Liver (tissue), 9 donors: Measurements from ENCODE around the gene HADHB. TPM values are rescaled to one million over a fixed set of nuclear protein-coding genes. Genes with fewer than 3 reads are reported as not detected.

Experiments
- DNase-seq: peaks from one replicate; pipeline ENCODE4 v3.0.0-alpha.2; 2017; ENCODE audit warnings: low spot score
- H3K27ac ChIP-seq, 2 donors: one replicate each; pipeline ENCODE4 v1.7.0; 2013; ENCODE audit warnings: inconsistent platforms in 2 of 2, low read length in 2 of 2, control low read depth in 1 of 2, low read depth in 1 of 2, mild to moderate bottlenecking in 1 of 2
- H3K27me3 ChIP-seq, 4 donors: one replicate each; pipeline versions ENCODE4 v1.6.1 to v1.7.0; 2013; ENCODE audit warnings: low read length in 3 of 4, inconsistent platforms in 1 of 4, mild to moderate bottlenecking in 1 of 4, moderate library complexity in 1 of 4; ENCODE audit not compliant: control insufficient read depth in 4 of 4, insufficient read depth in 4 of 4
- H3K36me3 ChIP-seq, 4 donors: one replicate each; pipeline versions ENCODE4 v1.6.1 to v1.7.0; 2013; ENCODE audit warnings: low read length in 3 of 4, mild to moderate bottlenecking in 3 of 4, low read depth in 1 of 4, moderate library complexity in 1 of 4; ENCODE audit not compliant: control insufficient read depth in 4 of 4, insufficient read depth in 3 of 4
- H3K4me1 ChIP-seq, 4 donors: one replicate each; pipeline versions ENCODE4 v1.6.1 to v1.7.0; 2013; ENCODE audit warnings: low read length in 3 of 4, mild to moderate bottlenecking in 3 of 4, moderate library complexity in 1 of 4; ENCODE audit not compliant: control insufficient read depth in 4 of 4, insufficient read depth in 4 of 4
- H3K4me3 ChIP-seq, 3 donors: one replicate each; pipeline versions ENCODE4 v1.6.1 to v1.7.0; 2013; ENCODE audit warnings: low read length in 3 of 3, control low read depth in 1 of 3, low read depth in 1 of 3, mild to moderate bottlenecking in 1 of 3
- H3K9ac ChIP-seq, 2 donors: one replicate each; pipeline ENCODE4 v1.7.0; 2013; ENCODE audit warnings: low read length in 2 of 2, mild to moderate bottlenecking in 2 of 2, moderate library complexity in 2 of 2, control low read depth in 1 of 2, low read depth in 1 of 2
- H3K9me3 ChIP-seq, 4 donors: one replicate each; pipeline versions ENCODE4 v1.6.1 to v1.7.0; 2013; ENCODE audit warnings: low read length in 3 of 4; ENCODE audit not compliant: control insufficient read depth in 4 of 4
- CTCF ChIP-seq: fragments of 150-350 bp; IDR thresholded peaks from 2 replicates; pipeline ENCODE4 v1.5.1; 2017; ENCODE audit warnings: improper control_type of control experiment, low read depth, low read length; ENCODE audit not compliant: missing input control
- EGR1 ChIP-seq, 2 donors: IDR thresholded peaks; 2 replicates each; pipeline ENCODE4 v1.6.1; 2016 to 2018; ENCODE audit warnings: antibody characterized with exemption in 2 of 2, low read depth in 2 of 2
- FOXA1 ChIP-seq: IDR thresholded peaks from 2 replicates; pipeline ENCODE4 v1.6.1; 2016; ENCODE audit warnings: antibody characterized with exemption
- FOXA2 ChIP-seq: IDR thresholded peaks from 2 replicates; pipeline ENCODE4 v1.6.1; 2016; ENCODE audit warnings: antibody characterized with exemption
- GABPA ChIP-seq, 2 donors: IDR thresholded peaks in 1 of 2; conservative IDR thresholded peaks in 1 of 2; 2 replicates each; pipeline ENCODE4 v1.6.1; 2016; ENCODE audit warnings: antibody characterized with exemption in 2 of 2, mild to moderate bottlenecking in 1 of 2, moderate library complexity in 1 of 2
- HNF4G ChIP-seq: IDR thresholded peaks from 2 replicates; pipeline ENCODE4 v1.6.1; 2016; ENCODE audit warnings: antibody characterized with exemption
- JUND ChIP-seq, 2 donors: IDR thresholded peaks; 2 replicates each; pipeline ENCODE4 v1.6.1; 2016; ENCODE audit warnings: antibody characterized with exemption in 2 of 2
- MAX ChIP-seq: IDR thresholded peaks from 2 replicates; pipeline ENCODE4 v1.6.1; 2016; ENCODE audit warnings: antibody characterized with exemption
- NR2F2 ChIP-seq: IDR thresholded peaks from 2 replicates; pipeline ENCODE4 v1.6.1; 2016; ENCODE audit warnings: antibody characterized with exemption
- REST ChIP-seq: IDR thresholded peaks from 2 replicates; pipeline ENCODE4 v1.6.1; 2016; ENCODE audit warnings: antibody characterized with exemption, mild to moderate bottlenecking
- SP1 ChIP-seq: IDR thresholded peaks from 2 replicates; pipeline ENCODE4 v1.6.1; 2018; ENCODE audit warnings: antibody characterized with exemption, mild to moderate bottlenecking
- TAF1 ChIP-seq: conservative IDR thresholded peaks from 2 replicates; pipeline ENCODE4 v1.6.1; 2016; ENCODE audit warnings: antibody characterized with exemption, mild to moderate bottlenecking
- YY1 ChIP-seq: IDR thresholded peaks from 2 replicates; pipeline ENCODE4 v1.6.1; 2016; ENCODE audit warnings: antibody characterized with exemption, mild to moderate bottlenecking
- ZBTB33 ChIP-seq: IDR thresholded peaks from 2 replicates; pipeline ENCODE4 v1.6.1; 2016; ENCODE audit warnings: antibody characterized with exemption
- WGBS: extraction: QIAGEN DNeasy Blood & Tissue Kit; methylation state at CpG from one replicate; pipeline ENCODE4 v1.1.7; 2013; 5-methylcytosine and 5-hydroxymethylcytosine counted together
- polyA plus RNA-seq, 2 donors: library from polyadenylated mRNA; stranded (reverse) in 1 of 2; unstranded in 1 of 2; fragments of 200-250 nt in 1 of 2; fragments of >200 nt in 1 of 2; fragmentation: Nextera tagmentation in 1 of 2; extraction: Ambion mirVana in 1 of 2; gene quantifications; one replicate each; pipeline versions ENCODE4 v1.2.1 to v1.2.3, GENCODE V29; 2013 to 2015
- total RNA-seq, 2 donors: library from RNA; depleted of rRNA; stranded (reverse); fragments of >200 nt; gene quantifications; one replicate each; pipeline ENCODE4 v1.2.3, GENCODE V29; 2014
- donor health status: healthy.
- donor health status: healthy.
- donor health status: healthy.
- donor health status: healthy.
- donor health status: healthy.

The HADHB gene
- total and polyA plus RNA-seq, 4 donors, result 103 to 284 (median 261) TPM

GRCh38 chr2:26298638-26299393 is 54.1 kb downstream of the HADHB start:
- Histone ChIP-seq H3K36me3 (no peaks in the 10 kb centered on the region), H3K4me3 (peak overlapping the region; percentile 61 to 93 (median 90)), H3K9ac (peak overlapping the region; percentile 76 to 90), H3K27ac (peak overlapping the region; percentile 76 to 96), H3K27me3 (no peaks in the 10 kb centered on the region), H3K9me3 (no peaks in the 10 kb centered on the region), H3K4me1 (peaks cover 0 to 10% (median 2%) of the 10 kb centered on the region in 4 donors)
- no peak for DNase-seq
- no peak for TF ChIP-seq HNF4G
- TF ChIP-seq MAX, result peak; percentile 50
- TF ChIP-seq FOXA2, result no peak
- WGBS, result 16% methylated on average over 30 of the region's 30 CpGs

- no peaks in the 10 kb centered on the region for H3K27me3 ChIP-seq
- H3K4me1 ChIP-seq, result peaks cover 0 to 10% (median 2%) of the 10 kb centered on the region in 4 donors
- TF ChIP-seq TAF1, result peak; percentile 32
- TF ChIP-seq MAX, result no peak
- TF ChIP-seq SP1, result peak; percentile 21
- TF ChIP-seq YY1, result peak; percentile 40
- no peaks in the 10 kb centered on the region for H3K36me3 ChIP-seq
- no peaks in the 10 kb centered on the region for H3K9me3 ChIP-seq
- peak overlapping the region; percentile 76 to 90 for H3K9ac ChIP-seq
- DNase-seq, result no peak
- H3K27ac ChIP-seq, result peak overlapping the region; percentile 76 to 96
- peak overlapping the region; percentile 61 to 93 (median 90) for H3K4me3 ChIP-seq
- WGBS, result 1% methylated on average over 9 of the region's 9 CpGs
These were observed 54.8 kb downstream of the HADHB start for GRCh38 chr2:26299471-26300101.

GRCh38 chr2:26300234-26300925 is 55.6 kb downstream of the HADHB start:
- Histone ChIP-seq H3K27ac (no peak overlapping the region), H3K4me1 (peaks cover 0 to 10% (median 2%) of the 10 kb centered on the region in 4 donors), H3K9ac (no peak overlapping the region), H3K9me3 (no peaks in the 10 kb centered on the region), H3K4me3 (no peak overlapping the region), H3K36me3 (no peaks in the 10 kb centered on the region), H3K27me3 (no peaks in the 10 kb centered on the region)
- TF ChIP-seq JUND (IDR thresholded peaks at IDR 0.05) (no peak), SP1 (no peak), HNF4G (no peak), FOXA1 (no peak), YY1 (no peak), FOXA2 (no peak), TAF1 (no peak), GABPA (IDR thresholded peaks at IDR 0.05 in 1 of 2, conservative IDR thresholded peaks at IDR 0.05 in 1 of 2) (no peak), NR2F2 (no peak), REST (no peak), ZBTB33 (no peak), CTCF (no peak), EGR1 (IDR thresholded peaks at IDR 0.05; ENCODE audit: low read depth in 2 of 2) (no peak)
- 67% methylated on average over 22 of the region's 22 CpGs for WGBS
- no peak for DNase-seq
